Measurements from ENCODE around the gene CAPN7. TPM values are rescaled to one million over a fixed set of nuclear protein-coding genes. Genes with fewer than 3 reads are reported as not detected.
"Not testable (repeated sequence)": the region's sequence is repeated elsewhere in the genome, so short reads cannot be mapped to it uniquely, and the experiment has no call there.

Gene CAPN7
- 21.5 TPM for total RNA-seq

DNA sequence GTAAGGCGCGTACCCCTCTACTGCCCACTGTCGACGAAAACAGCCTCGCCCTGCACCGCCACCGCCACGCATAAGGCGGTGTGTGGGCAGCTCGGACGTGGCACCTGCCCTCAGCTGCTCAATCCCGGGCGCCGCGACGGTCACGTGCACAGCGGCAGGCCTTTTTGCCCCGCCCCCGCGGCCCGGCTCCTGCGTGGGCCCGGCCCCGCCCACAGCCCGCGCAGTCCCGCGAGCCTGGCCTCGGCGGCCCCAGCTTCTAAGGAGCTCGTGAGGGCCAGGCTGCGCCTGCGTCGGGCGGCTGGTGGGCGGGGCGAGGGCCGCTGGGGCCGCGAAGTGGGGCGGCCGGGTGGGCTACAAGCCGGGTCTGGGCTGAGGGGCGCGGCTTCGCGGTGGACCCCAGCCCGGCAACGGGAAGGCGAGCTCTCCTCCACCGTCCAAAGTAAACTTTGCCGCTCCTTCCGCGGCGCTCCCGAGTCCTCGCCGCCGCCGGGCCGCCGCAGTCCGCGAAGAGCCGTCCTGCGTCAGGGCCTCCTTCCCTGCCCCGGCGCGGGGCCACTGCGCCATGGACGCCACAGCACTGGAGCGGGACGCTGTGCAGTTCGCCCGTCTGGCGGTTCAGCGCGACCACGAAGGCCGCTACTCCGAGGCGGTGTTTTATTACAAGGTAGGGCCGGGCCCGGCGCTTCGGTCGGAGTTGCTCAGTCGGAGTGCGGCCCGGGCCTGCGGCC lies at the start of gene CAPN7:
TSS of gene CAPN7 (plus strand) at position 313 of the 728 bp plus-strand sequence. CDS start at position 563, 250 bp downstream.
- ATAC-seq, result peak; percentile 99

DNA sequence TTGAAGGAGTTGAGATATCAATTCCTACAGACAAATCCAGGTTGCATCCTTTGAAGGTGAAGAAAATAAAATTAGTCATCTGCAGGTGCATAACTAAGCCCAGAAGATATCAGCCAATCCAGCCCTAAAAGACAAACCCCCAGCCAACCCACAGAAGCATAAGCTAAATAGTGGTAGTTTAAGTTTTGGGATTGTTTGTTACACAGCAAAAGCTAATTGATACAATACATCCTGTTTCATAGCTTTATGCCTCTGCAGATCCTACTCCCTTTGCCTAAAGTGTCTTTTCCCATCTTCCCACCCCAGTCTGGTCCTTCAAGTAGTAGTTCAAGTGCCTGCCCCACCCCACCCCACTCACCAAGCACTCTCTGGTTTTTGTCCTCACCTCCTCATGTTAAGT lies 48.6 kb upstream of the CAPN7 start:
- no peak for ATAC-seq

DNA sequence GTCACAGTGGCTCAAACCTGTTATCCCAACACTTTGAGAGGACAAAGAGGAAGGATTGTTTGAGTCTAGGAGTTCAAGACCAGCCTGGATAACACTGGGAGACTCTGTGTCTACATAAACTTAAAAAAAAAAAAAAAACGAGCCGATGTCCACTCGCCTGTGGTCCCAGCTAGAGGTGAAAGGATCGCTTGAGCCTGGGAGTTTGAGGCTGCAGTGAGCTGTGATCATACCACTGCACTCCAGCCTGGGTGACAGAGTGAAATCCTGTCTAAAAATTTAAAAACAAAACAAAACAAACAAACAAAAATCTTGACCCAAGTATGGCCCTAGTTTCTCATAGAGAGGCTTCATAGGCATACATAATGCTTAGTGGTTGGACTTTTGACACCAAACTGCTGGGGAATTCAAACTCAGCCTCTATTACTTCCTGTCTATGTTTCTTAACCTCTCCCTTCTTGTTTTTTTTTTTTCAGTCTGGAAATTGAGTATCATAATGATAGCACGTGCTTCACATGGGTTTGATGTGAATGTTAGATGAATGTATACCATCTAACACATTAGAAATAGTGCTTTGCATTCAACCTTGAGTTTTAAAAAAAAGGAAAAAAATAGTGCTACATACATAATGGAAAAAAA lies 46.4 kb upstream of the CAPN7 start:
- no peak for ATAC-seq

DNA sequence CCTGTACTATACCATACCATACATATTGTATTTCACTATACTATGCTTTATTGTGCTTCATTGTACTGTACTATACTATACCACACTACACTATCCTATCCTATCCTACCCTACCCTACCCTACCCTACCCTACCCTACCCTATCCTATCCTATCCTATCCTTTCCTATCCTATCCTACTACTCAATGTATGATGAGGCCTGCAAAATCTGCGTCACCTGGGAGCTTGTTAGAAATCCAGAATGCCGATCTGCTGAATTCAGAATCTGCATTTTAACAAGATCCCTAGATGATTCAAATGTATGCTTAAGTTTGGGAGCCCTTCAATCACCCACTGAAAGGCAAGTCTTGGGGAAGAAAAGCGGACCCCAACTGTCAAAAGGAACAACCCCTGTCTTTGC lies 45.4 kb upstream of the CAPN7 start:
- ATAC-seq, result no peak

DNA sequence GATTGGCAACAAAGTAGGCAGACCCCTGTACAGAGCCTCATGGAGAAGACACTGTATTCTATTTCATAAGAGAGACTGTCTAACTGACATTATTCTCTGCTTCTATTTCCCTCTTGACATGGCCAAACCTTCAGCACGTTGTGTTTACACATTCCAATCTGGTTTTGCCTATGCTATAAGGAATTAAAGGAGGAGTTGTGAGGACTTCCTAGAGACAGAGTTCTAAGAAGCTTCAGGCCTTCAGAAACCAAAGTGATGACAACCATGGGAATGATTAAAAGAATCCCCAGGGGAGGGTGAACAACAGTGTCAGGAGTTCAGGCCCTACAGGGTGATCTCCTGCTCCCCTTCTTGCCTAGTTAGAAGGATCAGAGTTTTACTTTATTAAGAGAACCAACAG lies 44.9 kb upstream of the CAPN7 start:
- no peak for ATAC-seq

DNA sequence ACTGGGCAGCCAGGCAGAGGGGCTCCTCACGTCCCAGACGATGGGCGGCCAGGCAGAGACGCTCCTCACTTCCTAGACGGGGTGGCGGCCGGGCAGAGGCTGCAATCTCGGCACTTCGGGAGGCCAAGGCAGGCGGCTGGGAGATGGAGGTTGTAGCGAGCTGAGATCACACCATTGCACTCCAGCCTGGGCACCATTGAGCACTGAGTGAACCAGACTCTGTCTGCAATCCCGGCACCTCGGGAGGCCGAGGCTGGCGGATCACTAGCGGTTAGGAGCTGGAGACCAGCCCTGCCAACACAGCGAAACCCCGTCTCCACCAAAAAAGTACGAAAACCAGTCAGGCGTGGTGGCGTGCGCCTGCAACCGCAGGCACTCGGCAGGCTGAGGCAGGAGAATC lies 42.4 kb upstream of the CAPN7 start:
- ATAC-seq, result not testable (repeated sequence)

DNA sequence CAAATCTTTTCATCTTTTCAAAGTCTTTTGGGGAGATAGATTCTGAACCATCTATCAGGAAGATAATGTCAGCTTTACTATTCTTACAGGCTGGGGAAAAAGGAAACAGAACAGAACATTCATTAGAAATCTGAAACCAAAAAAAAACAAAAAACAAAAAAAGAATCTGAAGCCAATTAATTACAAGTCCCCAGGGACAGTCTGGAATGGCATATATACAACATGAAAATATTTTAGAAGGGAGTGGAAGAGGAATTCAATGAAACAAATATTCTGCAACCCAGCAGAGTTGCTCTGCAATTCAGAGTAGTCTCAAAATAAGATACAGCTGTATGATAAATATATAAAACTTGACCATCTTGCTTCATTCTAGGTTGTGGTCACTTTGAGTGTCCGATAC lies 41.7 kb upstream of the CAPN7 start:
- ATAC-seq, result no peak

DNA sequence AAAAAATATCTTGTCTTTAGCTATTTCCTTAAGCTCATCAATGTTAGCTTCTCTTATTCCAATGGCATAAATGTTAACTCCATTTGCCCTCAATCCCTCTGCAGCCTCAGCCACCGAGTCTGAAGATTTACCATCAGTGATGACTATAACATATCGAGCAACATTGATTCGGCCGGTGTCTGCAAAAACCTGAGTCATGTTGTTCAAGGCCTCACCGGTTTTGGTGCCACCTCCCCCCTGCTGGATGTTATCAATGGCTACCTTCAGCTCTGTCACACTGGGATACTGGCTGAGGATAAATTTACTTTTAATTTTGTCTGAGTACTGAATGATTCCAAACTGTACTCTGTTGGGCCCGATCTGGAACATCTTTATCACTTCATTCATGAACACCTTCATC lies 41.0 kb upstream of the CAPN7 start:
- ATAC-seq, result no peak

DNA sequence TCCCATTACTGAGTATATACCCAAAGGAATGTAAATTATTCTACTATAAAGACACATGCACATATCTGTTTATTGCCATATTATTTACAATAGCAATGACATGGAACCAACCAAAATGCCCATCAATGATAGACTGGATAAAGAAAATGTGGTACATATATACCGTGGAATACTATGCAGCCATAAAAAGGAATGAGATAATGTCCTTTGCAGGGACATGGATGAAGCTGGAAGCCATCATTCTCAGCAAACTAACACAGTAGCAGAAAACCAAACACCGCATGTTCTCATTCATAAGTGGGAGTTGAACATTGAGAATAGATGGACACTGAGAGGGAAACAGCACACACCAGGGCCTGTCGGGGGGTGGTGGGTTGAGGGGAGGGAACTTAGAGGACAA lies 39.7 kb upstream of the CAPN7 start:
- not testable (repeated sequence) for ATAC-seq

DNA sequence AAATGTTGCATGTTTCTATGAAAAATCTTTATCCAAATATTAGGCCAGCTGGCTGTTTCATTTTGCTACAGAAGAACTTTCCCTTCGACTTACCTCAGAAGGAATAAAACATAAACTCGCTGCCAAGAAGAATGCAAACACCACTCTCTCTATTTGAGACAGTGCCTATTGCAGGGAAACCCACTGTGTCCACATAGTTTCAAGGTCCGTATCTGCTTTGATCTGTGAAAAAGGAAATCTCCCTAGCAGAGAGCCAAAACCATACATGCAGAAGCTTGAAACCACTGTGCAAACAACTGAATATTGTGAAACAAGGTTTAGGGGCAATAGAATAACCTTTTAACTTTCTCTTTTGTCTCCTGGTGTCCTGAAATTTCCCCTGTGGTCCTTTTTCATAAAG lies 35.0 kb upstream of the CAPN7 start:
- peak; percentile 44 for ATAC-seq

DNA sequence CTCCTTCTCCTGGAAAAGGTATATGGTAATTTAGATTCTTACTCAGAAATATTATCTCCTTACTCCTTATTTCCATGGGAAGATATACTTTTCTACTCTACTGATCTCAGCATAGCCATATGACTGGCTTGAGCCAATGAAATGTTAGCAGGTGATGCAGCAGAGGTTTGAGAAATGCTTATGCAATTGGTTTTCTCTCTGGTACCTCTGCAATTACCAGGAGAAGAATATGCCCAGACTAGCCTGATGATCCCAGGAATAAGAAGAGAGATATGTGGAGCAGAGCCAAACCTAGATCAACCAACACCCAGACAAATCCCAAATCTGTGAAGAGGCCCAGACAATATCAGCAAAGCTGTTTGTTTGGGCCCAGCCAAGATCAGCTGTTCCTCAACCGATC lies 33.2 kb upstream of the CAPN7 start:
- peak; percentile 44 for ATAC-seq

DNA sequence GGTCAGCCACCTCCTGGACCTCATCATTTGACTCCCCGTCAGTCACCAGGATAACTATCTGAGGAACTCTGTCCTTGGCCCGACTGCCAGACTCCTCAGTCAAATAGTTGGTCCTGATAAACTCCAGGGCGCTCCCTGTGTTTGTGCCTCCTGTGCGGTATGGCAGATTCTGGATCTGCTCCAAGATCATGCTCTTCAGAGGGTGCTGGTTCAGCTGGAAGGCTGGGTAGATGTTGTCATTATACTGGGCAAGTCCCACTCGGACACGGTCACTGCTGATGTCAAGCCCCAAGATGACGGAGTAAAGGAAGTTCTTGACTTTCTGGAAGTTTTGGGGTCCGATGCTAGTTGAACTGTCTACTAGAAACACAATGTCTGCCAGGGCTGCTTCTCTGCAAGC lies 31.1 kb upstream of the CAPN7 start:
- ATAC-seq, result no peak

DNA sequence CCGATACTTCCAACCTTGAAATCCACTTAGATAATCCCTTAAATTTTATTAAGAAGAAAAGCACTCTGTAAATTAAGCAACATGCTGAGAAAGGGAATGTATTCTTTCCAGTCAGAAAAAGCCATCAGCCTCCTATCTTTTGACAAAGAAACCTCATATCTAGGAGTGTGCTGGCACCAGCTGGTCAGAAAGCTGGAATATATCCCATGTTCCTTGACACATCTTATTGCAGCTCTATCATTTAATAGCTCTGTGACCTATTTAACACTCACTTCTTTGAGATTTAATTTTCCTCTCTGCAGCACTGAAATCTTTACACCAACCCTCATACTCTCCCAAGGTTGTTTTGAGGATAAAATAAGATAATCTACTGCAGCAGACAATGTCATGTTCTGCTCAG lies 30.4 kb upstream of the CAPN7 start:
- no peak for ATAC-seq

DNA sequence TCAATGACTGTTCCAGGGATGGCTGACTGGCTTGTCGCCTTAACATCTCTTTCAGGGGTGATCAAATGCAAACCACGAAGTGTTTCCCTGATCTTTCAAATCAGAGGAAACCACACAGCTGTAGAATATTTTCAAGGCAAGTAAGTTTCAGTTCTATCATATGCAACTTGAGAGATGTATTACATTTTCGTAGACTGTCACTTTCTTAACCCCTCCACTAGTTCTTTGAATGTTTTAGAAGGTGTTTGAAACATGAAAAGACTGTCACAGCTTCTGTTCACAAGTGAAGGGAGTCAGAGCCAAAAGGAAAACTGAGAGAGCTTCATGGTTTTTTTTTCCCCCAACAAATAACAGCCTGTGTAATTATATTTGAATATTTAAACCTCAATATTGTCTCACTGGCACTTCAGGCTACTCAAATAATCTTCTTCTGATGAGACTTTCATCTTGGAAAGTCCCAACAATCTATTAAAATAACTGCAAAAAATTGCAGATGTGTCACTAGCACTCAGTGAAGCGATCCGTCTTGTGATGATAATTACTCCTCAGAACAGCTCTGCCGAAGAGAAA lies 25.9 kb upstream of the CAPN7 start:
- no peak for ATAC-seq

DNA sequence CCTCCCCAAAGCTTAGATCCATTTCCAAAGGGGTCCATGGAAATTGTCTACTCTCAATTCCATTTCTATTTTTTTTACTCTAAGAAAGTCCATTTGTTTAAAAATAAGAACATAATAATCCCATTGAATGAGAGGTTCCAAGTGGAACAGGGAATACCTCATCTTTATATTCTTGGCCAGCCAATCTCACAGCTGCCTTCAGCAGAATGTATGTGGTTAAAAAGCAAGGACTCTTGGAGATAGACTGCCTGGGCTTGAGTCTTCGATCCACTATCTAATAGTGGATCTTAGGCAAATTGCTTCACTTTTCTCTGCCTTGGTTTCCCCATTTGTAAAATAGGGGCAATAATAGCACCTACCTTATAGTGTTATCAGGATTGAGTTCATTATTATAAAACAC lies 24.5 kb upstream of the CAPN7 start:
- ATAC-seq, result no peak

DNA sequence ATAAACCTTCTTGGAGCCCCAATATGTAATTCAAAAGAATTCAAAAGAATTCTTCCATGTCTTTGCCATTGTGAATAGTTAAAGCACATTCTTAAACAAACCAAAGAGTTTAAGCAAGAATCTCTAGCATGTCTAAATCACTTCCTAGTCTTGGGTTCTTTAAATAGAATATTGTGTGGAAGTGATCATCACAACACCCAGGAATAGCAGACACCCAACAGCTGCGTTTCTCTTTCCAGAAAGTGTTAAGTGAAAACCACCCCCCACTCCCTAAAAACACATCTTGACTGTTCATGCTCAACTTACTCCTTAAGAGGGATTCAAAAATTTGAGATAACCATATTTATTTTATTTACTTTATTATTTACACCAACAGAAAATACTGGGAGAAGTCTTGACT lies 24.1 kb upstream of the CAPN7 start:
- no peak for ATAC-seq

DNA sequence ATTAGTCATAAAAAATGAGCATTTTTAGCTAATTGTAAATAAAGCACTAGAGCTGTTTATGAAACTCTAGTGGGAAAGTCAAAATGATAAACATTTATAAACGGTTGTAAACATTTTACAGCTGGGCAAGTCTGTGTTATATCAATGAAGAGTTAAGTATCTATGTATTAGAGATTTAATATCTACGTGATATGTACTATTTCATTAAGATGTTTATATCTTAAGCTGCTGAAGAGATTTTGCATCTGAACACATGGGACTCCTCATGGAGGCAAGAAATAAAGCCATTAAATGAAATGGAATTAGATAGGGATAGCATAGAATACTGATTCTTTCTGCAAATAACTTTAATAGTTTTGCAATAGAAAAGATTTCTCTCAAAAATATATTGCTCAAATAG lies 23.0 kb upstream of the CAPN7 start:
- no peak for ATAC-seq

DNA sequence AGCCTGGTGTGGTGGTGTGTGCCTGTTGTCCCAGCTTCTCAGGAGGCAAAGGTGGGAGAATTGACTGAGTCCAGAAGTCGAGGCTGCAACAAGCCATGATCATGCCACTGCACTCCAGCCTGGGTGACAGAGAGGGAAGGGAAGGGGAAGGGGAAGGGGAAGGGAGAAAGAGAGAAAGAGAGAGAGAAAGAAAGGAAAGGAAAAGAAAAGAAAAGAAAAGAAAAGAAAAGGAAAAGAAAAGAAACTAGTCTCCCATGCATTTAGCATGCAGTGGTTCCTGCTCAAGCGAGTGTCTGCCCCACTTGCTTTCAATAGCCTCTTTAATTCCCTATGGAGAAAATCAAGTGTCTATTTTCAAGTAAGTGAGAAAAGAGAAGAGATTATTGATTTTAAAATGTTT lies 20.6 kb upstream of the CAPN7 start:
- no peak for ATAC-seq

DNA sequence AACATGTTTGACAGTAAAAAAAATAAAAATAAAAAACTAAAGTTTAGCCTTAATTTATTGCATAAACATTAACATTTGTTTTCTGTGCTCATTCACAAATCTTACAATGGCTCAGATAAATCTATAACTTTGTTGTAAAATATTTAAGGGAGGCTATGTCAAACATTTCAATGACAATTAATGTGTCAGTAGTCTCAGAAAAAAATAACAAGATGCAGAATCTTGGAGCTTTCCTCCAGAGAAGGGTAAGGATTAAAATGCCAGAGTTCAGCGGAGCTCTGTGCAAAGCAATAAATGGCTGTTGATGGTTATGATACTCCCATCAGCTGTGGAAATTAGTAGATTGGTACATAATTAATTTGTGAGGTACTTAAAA lies 20.0 kb upstream of the CAPN7 start:
- no peak for ATAC-seq

DNA sequence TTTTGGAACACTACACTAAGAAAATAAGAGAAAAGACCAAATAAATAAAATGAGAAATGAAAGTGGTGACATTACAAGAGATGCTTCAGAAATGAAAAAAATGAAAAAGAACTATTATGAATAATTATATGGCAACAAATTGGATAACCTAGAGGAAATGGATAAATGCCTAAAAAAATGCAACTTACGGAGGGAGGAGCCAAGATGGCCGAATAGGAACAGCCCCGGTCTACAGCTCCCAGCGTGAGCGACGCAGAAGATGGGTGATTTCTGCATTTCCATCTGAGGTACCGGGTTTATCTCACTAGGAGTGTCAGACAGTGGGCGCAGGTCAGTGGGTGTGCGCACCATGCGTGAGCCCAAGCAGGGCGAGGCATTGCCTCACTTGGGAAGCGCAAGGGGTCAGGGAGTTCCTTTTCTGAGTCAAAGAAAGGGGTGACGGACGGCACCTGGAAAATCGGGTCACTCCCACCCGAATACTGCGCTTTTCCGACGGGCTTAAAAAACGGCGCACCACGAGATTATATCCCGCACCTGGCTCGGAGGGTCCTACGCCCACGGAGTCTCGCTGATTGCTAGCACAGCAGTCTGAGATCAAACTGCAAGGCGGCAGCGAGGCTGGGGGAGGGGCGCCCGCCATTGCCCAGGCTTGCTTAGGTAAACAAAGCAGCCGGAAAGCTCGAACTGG lies 19.4 kb upstream of the CAPN7 start:
- not testable (repeated sequence) for ATAC-seq

DNA sequence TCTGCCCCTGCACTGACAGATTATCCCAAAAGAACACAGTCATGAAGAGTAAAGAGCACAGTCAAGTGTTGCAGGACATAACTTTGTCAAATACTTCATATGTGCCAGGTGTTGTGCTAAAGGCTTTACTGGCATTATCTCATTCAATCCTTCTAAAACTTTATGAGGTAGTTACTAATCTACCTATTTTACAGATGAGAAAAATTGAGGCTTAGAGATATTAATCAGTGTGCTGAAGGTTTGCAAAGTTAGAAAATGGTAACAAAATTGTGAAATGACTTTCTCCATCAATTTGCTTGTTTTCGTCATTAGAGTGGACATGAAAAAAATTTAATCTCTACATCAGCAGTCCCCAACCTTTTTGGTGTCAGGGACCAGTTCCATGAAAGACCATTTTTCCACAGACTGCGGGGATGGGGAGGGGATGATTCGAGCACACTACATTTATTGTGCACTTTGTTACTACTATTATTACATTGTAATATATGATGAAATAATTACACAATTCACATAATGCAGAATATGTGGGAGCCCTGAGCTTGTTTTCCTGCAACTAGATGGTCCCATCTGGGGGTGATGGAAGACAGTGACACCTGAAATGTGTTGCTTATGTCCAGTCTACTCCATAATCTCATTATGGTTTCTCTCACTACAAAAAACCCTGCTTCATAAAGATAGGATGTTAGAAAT lies 8.6 kb upstream of the CAPN7 start:
- no peak for ATAC-seq

DNA sequence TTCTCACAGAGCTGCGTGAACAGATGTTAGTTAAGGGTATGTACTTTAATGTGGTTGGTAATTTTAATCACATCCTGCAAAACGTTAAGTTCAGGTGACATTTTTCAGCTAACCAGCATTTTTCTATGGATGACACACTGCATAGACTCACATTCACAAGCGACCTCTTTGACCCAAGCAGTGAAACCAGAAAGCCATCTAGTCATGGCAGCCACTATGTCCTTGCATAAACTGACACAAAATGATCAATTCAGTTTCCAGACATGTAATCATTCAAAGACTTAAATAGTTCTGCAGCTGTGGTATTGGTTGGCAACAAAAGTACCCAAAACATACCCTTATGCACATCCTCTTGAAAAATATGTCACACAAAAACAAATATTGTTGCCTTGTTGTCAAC lies 7.4 kb upstream of the CAPN7 start:
- ATAC-seq, result no peak

DNA sequence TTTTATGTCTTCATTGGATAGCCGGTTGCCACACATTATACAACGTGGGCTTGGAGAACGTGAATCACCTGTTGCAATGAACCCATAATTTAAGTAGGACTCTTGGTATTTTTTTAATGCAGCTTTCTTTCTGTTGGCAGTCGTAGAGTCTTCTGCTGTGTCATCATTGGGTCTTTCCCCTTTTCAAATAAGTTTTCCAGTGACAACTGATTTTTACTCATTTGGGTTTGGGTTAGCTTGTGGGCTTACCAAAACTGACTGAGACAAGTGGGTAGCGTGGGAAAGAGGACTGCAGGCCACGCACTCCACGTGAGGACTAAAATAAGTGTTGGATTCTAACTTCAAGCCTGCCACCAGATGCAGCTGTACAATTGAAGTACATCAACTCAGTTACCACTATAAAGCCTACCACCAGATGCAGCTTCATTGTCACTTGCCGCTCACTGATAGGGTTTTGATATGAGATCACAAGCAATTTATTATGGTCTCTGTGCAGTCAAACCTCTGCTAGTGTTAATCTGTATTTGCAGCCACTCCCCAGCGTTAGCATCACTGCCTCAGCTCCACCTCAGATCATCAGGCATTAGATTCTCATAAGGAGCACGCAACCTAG lies 6.4 kb upstream of the CAPN7 start:
- ATAC-seq, result no peak

All from esophagus mucosa (tissue), 1 donor.